WTC11 (cell line): ENCODE data around the gene DOP1A. TPM values are rescaled to one million over a fixed set of nuclear protein-coding genes. Genes with fewer than 3 reads are reported as not detected.

Source experiments
- ATAC-seq: fragments of 200-7000 bp; cut with Tn5 transposase; 2 replicates; pipeline ENCODE4 v1.10.0; 2021; ENCODE audit warnings: mild to moderate bottlenecking, moderate library complexity
- CTCF ChIA-PET: fragments of 300-600 bp; sonication (Branson Sonifier 250); formaldehyde crosslinking; loops from one replicate; lab custom pipeline; 2021; ENCODE audit warnings: antibody characterized with exemption; lab: Charles Lee
- POLR2A ChIA-PET: fragments of 350-600 bp; sonication (Branson Sonifier 250); formaldehyde crosslinking; loops from one replicate; lab custom pipeline; 2021; ENCODE audit warnings: antibody characterized with exemption; lab: Charles Lee
- DNase-seq: peaks from one replicate; pipeline ENCODE4 v3.0.0; 2021; ENCODE audit warnings: low spot score
- H3K27ac Mint-ChIP-seq: 2 replicates; pipeline ENCODE4 v1.8.0; 2021; ENCODE audit warnings: mixed read lengths
- H3K27me3 Mint-ChIP-seq: 2 replicates; pipeline ENCODE4 v1.8.0; 2021; ENCODE audit warnings: low read depth, mild to moderate bottlenecking, moderate library complexity, mixed read lengths
- H3K36me3 Mint-ChIP-seq: 2 replicates; pipeline ENCODE4 v1.8.0; 2021; ENCODE audit warnings: mixed read lengths
- H3K4me1 Mint-ChIP-seq: 2 replicates; pipeline ENCODE4 v1.8.0; 2022; ENCODE audit warnings: mixed read lengths
- H3K4me3 Mint-ChIP-seq: 2 replicates; pipeline ENCODE4 v1.8.0; 2021; ENCODE audit warnings: mild to moderate bottlenecking, moderate library complexity, mixed read lengths
- H3K9me3 Mint-ChIP-seq: 2 replicates; pipeline ENCODE4 v1.8.0; 2021; ENCODE audit warnings: mixed read lengths
- ATF1 ChIP-seq: sonication (generic); formaldehyde crosslinking; IDR thresholded peaks from 2 replicates; pipeline ENCODE4 v1.8.1; 2023; ENCODE audit warnings: mild to moderate bottlenecking, moderate library complexity, missing genetic modification reagents
- ATF2 ChIP-seq: sonication (generic); formaldehyde crosslinking; IDR thresholded peaks from 2 replicates; pipeline ENCODE4 v1.8.1; 2022; ENCODE audit warnings: low read depth, missing genetic modification reagents, borderline replicate concordance
- ATF3 ChIP-seq: sonication (generic); formaldehyde crosslinking; conservative IDR thresholded peaks from 2 replicates; pipeline ENCODE4 v1.8.1; 2022; ENCODE audit warnings: mild to moderate bottlenecking, missing genetic modification reagents
- CBFB ChIP-seq: sonication (generic); formaldehyde crosslinking; IDR thresholded peaks from 2 replicates; pipeline ENCODE4 v1.8.1; 2022; ENCODE audit warnings: mild to moderate bottlenecking, low read depth, missing genetic modification reagents
- E2F1 ChIP-seq: sonication (generic); formaldehyde crosslinking; IDR thresholded peaks from 2 replicates; pipeline ENCODE4 v1.8.0; 2022; ENCODE audit warnings: mild to moderate bottlenecking, missing genetic modification reagents
- ELF4 ChIP-seq: sonication (generic); formaldehyde crosslinking; IDR thresholded peaks from 2 replicates; pipeline ENCODE4 v1.8.1; 2022; ENCODE audit warnings: low read depth, mild to moderate bottlenecking, moderate library complexity, missing genetic modification reagents
- ESRRA ChIP-seq: sonication (generic); formaldehyde crosslinking; IDR thresholded peaks from 2 replicates; pipeline ENCODE4 v1.8.1; 2022; ENCODE audit warnings: mild to moderate bottlenecking, missing genetic modification reagents, borderline replicate concordance
- FOXP1 ChIP-seq: sonication (generic); formaldehyde crosslinking; IDR thresholded peaks from 2 replicates; pipeline ENCODE4 v1.8.0; 2022; ENCODE audit warnings: missing genetic modification reagents, mild to moderate bottlenecking, moderate library complexity, borderline replicate concordance
- GRHL2 ChIP-seq: fragments of 250-450 bp; sonication (Bioruptor Pico); IDR thresholded peaks from 2 replicates; pipeline ENCODE4 v1.8.0; 2022; ENCODE audit warnings: mild to moderate bottlenecking, moderate library complexity; ENCODE audit not compliant: insufficient replicate concordance, severe bottlenecking
- MYBL2 ChIP-seq: sonication (generic); formaldehyde crosslinking; IDR thresholded peaks from 2 replicates; pipeline ENCODE4 v1.8.1; 2023; ENCODE audit warnings: mild to moderate bottlenecking, moderate library complexity, missing genetic modification reagents
- NFE2L1 ChIP-seq: sonication (generic); formaldehyde crosslinking; IDR thresholded peaks from 2 replicates; pipeline ENCODE4 v1.8.1; 2023; ENCODE audit warnings: missing genetic modification reagents
- PREB ChIP-seq: sonication (generic); formaldehyde crosslinking; IDR thresholded peaks from 2 replicates; pipeline ENCODE4 v1.8.1; 2022; ENCODE audit warnings: mild to moderate bottlenecking, missing genetic modification reagents, moderate library complexity, borderline replicate concordance
- PRRX2 ChIP-seq: fragments of 250-450 bp; sonication (Bioruptor Pico); IDR thresholded peaks from 2 replicates; pipeline ENCODE4 v1.8.0; 2021; ENCODE audit warnings: mild to moderate bottlenecking
- RELA ChIP-seq: sonication (generic); formaldehyde crosslinking; IDR thresholded peaks from 2 replicates; pipeline ENCODE4 v1.8.1; 2022; ENCODE audit warnings: missing genetic modification reagents, mild to moderate bottlenecking, borderline replicate concordance
- RORB ChIP-seq: fragments of 250-450 bp; sonication (Bioruptor Pico); IDR thresholded peaks from 2 replicates; pipeline ENCODE4 v1.9.0; 2021; ENCODE audit warnings: mild to moderate bottlenecking
- SMAD3 ChIP-seq: sonication (generic); formaldehyde crosslinking; IDR thresholded peaks from 2 replicates; pipeline ENCODE4 v1.8.0; 2022; ENCODE audit warnings: missing genetic modification reagents, mild to moderate bottlenecking, borderline replicate concordance
- USF1 ChIP-seq: sonication (generic); formaldehyde crosslinking; IDR thresholded peaks from 2 replicates; pipeline ENCODE4 v1.8.0; 2022; ENCODE audit warnings: mild to moderate bottlenecking, missing genetic modification reagents
- ZBTB21 ChIP-seq: sonication (generic); formaldehyde crosslinking; IDR thresholded peaks from 2 replicates; pipeline ENCODE4 v1.8.1; 2023; ENCODE audit warnings: mild to moderate bottlenecking, missing genetic modification reagents, borderline replicate concordance
- ZNF219 ChIP-seq: sonication (generic); formaldehyde crosslinking; IDR thresholded peaks from 2 replicates; pipeline ENCODE4 v1.8.0; 2023; ENCODE audit warnings: missing genetic modification reagents, mild to moderate bottlenecking, borderline replicate concordance
- ZNF317 ChIP-seq: sonication (generic); formaldehyde crosslinking; IDR thresholded peaks from 2 replicates; pipeline ENCODE4 v1.8.1; 2023; ENCODE audit warnings: low read depth, mild to moderate bottlenecking, moderate library complexity, missing genetic modification reagents, borderline replicate concordance
- ZNF671 ChIP-seq: fragments of 250-450 bp; sonication (Bioruptor Pico); IDR thresholded peaks from 2 replicates; pipeline ENCODE4 v1.8.0; 2021; ENCODE audit warnings: mild to moderate bottlenecking
- total RNA-seq: library from RNA; stranded (reverse); gene quantifications from 3 replicates; pipeline ENCODE4 v1.2.3, GENCODE V29; 2021

Gene DOP1A
- total RNA-seq, 1 experiment from 2014 or later: 16.9 TPM

GRCh38 chr6:83071023-83071422, 3.6 kb downstream of the DOP1A start (continued):
- TF ChIP-seq ATF2 (CRISPR knock-in tag) (no peak), PRRX2 (CRISPR knock-in tag) (no peak), ZBTB21 (no peak)

GRCh38 chr6:83071707-83072106, 4.2 kb downstream of the DOP1A start:
- POLR2A ChIA-PET: no interaction called here
- ATAC-seq (no peak), DNase-seq (no peak)
- H3K4me1 Mint-ChIP-seq: peaks cover 43% of the 10 kb centered on the region
- no peak for TF ChIP-seq ESRRA (CRISPR knock-in tag)
- TF ChIP-seq NFE2L1 (CRISPR knock-in tag): no peak
- TF ChIP-seq RELA (CRISPR knock-in tag): no peak
- TF ChIP-seq CBFB (CRISPR knock-in tag): no peak
- TF ChIP-seq PREB (CRISPR knock-in tag): no peak
- no peak for TF ChIP-seq GRHL2
- TF ChIP-seq RORB (CRISPR knock-in tag): no peak
- TF ChIP-seq FOXP1 (CRISPR knock-in tag): no peak
- CTCF ChIA-PET: interaction anchor here (0.9 kb wide), 1 partner anchor 148 kb away, joined by 3 read pairs; no protein-coding TSS in a partner anchor
- H3K36me3 Mint-ChIP-seq: peaks cover 11% of the 10 kb centered on the region
- H3K27ac Mint-ChIP-seq: peak overlapping the region; percentile 23; the same call in 1 of the 2 replicates
- H3K27me3 Mint-ChIP-seq: no peaks in the 10 kb centered on the region
- no peak overlapping the region for H3K4me3 Mint-ChIP-seq
- H3K9me3 Mint-ChIP-seq: peaks cover 3% of the 10 kb centered on the region; the same call in 1 of the 2 replicates

- Mint-ChIP-seq H3K4me3 (no peak overlapping the region), H3K9me3 (peaks cover 7% of the 10 kb centered on the region; the same call in 1 of the 2 replicates), H3K36me3 (peaks cover 14% of the 10 kb centered on the region), H3K27me3 (no peaks in the 10 kb centered on the region), H3K27ac (no peak overlapping the region), H3K4me1 (peaks cover 43% of the 10 kb centered on the region)
- DNase-seq (no peak), ATAC-seq (no peak)
- TF ChIP-seq MYBL2 (CRISPR knock-in tag) (no peak), E2F1 (no peak), SMAD3 (no peak), USF1 (CRISPR knock-in tag) (no peak), ATF3 (CRISPR knock-in tag) (no peak), ATF1 (CRISPR knock-in tag) (no peak), ZNF671 (CRISPR knock-in tag) (no peak), ZNF317 (CRISPR knock-in tag) (no peak), ZNF219 (CRISPR knock-in tag) (no peak), ELF4 (CRISPR knock-in tag) (no peak)
- POLR2A ChIA-PET: no interaction called here
- CTCF ChIA-PET: no interaction called here
These were observed 5.3 kb downstream of the DOP1A start for GRCh38 chr6:83072726-83073125.
